ENCODE data around the gene MTG2. TPM values are rescaled to one million over a fixed set of nuclear protein-coding genes. Genes with fewer than 3 reads are reported as not detected.

MTG2 gene
- total and polyA plus RNA-seq, 2 of the 4 experiments (the other 2 are of a cell fraction): 11.5 to 25.2 TPM

- Histone ChIP-seq H3K4me3 (ENCODE audit: insufficient read depth, low read depth, low read length) (no peak overlapping the region), H2BK20ac (ENCODE audit: low read depth, low read length) (no peak overlapping the region), H2AK5ac (ENCODE audit: low read depth, low read length) (no peak overlapping the region), H3K79me1 (ENCODE audit: low read depth in 1 of 2, low read length in 2 of 2) (peaks cover 13 to 74% of the 10 kb centered on the region in 2 experiments), H3K9ac (ENCODE audit: low read depth, low read length) (no peak overlapping the region), H4K8ac (ENCODE audit: low read depth in 2 of 2, low read length in 2 of 2) (no peak overlapping the region), H4K5ac (ENCODE audit: low read depth, low read length) (no peak overlapping the region), H2AFZ (replicated peaks; ENCODE audit: low read length, poor library complexity) (no peak overlapping the region), H3K23ac (ENCODE audit: low read depth, low read length) (no peak overlapping the region), H3K4ac (ENCODE audit: low read depth, low read length) (no peak overlapping the region), H3K4me2 (ENCODE audit: low read depth, low read length) (no peak overlapping the region), H2AK9ac (replicated peaks; ENCODE audit: low read depth, low read length, poor library complexity) (no peak overlapping the region), H3K18ac (ENCODE audit: low read depth, low read length) (no peak overlapping the region), H3K56ac (ENCODE audit: extremely low read depth, insufficient read depth, low read length) (no peak overlapping the region), H3K14ac (replicated peaks; ENCODE audit: low read depth, low read length) (no peak overlapping the region), H3K4me1 (ENCODE audit: control insufficient read depth, insufficient read depth, low read length) (peaks cover 12% of the 10 kb centered on the region), H2BK120ac (ENCODE audit: low read depth, low read length) (no peak overlapping the region), H3K36me3 (ENCODE audit: control insufficient read depth, insufficient read depth, low read length) (peaks cover 53% of the 10 kb centered on the region), H2BK15ac (ENCODE audit: low read depth, low read length) (no peak overlapping the region), H4K91ac (ENCODE audit: insufficient read depth, low read depth, low read length) (no peak overlapping the region), H2BK5ac (ENCODE audit: low read depth, low read length, poor library complexity, severe bottlenecking) (no peak overlapping the region), H3K9me3 (ENCODE audit: control insufficient read depth, insufficient read depth, low read length) (no peaks in the 10 kb centered on the region), H4K20me1 (ENCODE audit: insufficient read depth, low read length) (peaks cover 89% of the 10 kb centered on the region), H3K9me1 (ENCODE audit: insufficient read depth, low read length) (peaks cover 8% of the 10 kb centered on the region; the same call in 1 of the 2 replicates), H3K27me3 (ENCODE audit: control insufficient read depth, insufficient read depth, low read length) (no peaks in the 10 kb centered on the region), H3K27ac (ENCODE audit: insufficient read depth, low read length) (no peak overlapping the region)
- in situ Hi-C loops (cut with MboI; ENCODE audit: low sequenced_read_pairs): no loop called here
- WGBS, 2 experiments (ENCODE audit: extremely low coverage in 2 of 2, insufficient read length in 1 of 2): 94% methylated on average over 5 of the region's 10 CpGs; no CpG with 5 or more reads in 1 of the 2 experiments
- intact Hi-C loops (cut with micrococcal nuclease): no loop called here
- ChIA-PET CTCF (no interaction called here), POLR2A (ENCODE audit: unreplicated experiment) (no interaction called here)
- DNase-seq (no peak), ATAC-seq (ENCODE audit: low read depth) (no peak)
- no TSS peak for BruUV-seq (replicated peaks)
- dilution Hi-C loops (cut with HindIII; ENCODE audit: low sequenced_read_pairs, unreplicated experiment): no loop called here
- TF ChIP-seq POLR2A (IDR thresholded peaks at IDR 0.05; ENCODE audit: low read depth, low read length) (no peak), CHD1 (IDR thresholded peaks at IDR 0.05; ENCODE audit: low read depth, low read length) (no peak), FOS (IDR thresholded peaks at IDR 0.05; ENCODE audit: low read depth, low read length) (no peak), RAD21 (IDR thresholded peaks at IDR 0.05; ENCODE audit: low read length) (no peak), NFE2L2 (IDR thresholded peaks at IDR 0.05; ENCODE audit: low read depth, low read length) (no peak), MXI1 (IDR thresholded peaks at IDR 0.05; ENCODE audit: borderline replicate concordance, low read depth, low read length) (no peak), MAFK (IDR thresholded peaks at IDR 0.05; ENCODE audit: low read depth, low read length) (no peak), BHLHE40 (IDR thresholded peaks at IDR 0.05; ENCODE audit: low read depth, low read length) (no peak), RCOR1 (IDR thresholded peaks at IDR 0.05; ENCODE audit: insufficient replicate concordance, low read length) (no peak), RFX5 (IDR thresholded peaks at IDR 0.05; ENCODE audit: low read depth, low read length) (no peak), USF2 (IDR thresholded peaks at IDR 0.05; ENCODE audit: low read depth, low read length) (no peak), CTCF (conservative IDR thresholded peaks at IDR 0.05; ENCODE audit: low read depth, low read length) (no peak), CEBPB (IDR thresholded peaks at IDR 0.05; ENCODE audit: low read depth, low read length) (no peak), MAZ (IDR thresholded peaks at IDR 0.05; ENCODE audit: borderline replicate concordance, low read depth, low read length) (no peak)
- TF ChIP-seq, protein P1, sequence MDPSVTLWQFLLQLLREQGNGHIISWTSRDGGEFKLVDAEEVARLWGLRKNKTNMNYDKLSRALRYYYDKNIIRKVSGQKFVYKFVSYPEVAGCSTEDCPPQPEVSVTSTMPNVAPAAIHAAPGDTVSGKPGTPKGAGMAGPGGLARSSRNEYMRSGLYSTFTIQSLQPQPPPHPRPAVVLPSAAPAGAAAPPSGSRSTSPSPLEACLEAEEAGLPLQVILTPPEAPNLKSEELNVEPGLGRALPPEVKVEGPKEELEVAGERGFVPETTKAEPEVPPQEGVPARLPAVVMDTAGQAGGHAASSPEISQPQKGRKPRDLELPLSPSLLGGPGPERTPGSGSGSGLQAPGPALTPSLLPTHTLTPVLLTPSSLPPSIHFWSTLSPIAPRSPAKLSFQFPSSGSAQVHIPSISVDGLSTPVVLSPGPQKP (IDR thresholded peaks at IDR 0.05; ENCODE audit: borderline replicate concordance, low read depth, low read length): no peak
Measured at GRCh38 chr20:62138912-62139311, 43.9 kb upstream of the MTG2 start.

Data from IMR-90 (cell line).